ENCODE measurements around the gene FBXO42. TPM values are rescaled to one million over a fixed set of nuclear protein-coding genes. Genes with fewer than 3 reads are reported as not detected.

The FBXO42 gene
- total RNA-seq, 2 experiments from 2014 or later, result 14.3 to 14.9 TPM

GRCh38 chr1:16205891-16206546 lies 146.3 kb downstream of the FBXO42 start:
- CTCF ChIA-PET, result interaction anchor here (0.7 to 1.4 kb wide), 3 partner anchors 11 to 38 kb away, joined by 3 to 6 read pairs (median 3); no protein-coding TSS in a partner anchor
- peak overlapping the region; percentile 57 to 60 for H3K27ac ChIP-seq (ENCODE audit: low read depth in 1 of 2, low read length in 2 of 2)
- intact Hi-C loops (cut with DNase I, micrococcal nuclease), result loop anchor here (1.0 to 10.0 kb wide), 5 partner anchors 11 to 849 kb away; partner anchors contain the start of genes CPLANE2 (in 1 of the 2), NBPF1 (in 1 of the 2) and SDHB (in 1 of the 2)
- TF ChIP-seq CTCF (IDR thresholded peaks at IDR 0.05), result no peak
- peak in 1 of 14 experiments; percentile 58 for DNase-seq
- peaks cover 20% of the 10 kb centered on the region for H3K36me3 ChIP-seq (ENCODE audit: insufficient read depth, low read length)
- ATAC-seq (ENCODE audit: poor library complexity), result no peak
- H3K27me3 ChIP-seq (ENCODE audit: control insufficient read depth in 1 of 2, insufficient read depth in 2 of 2, low read length in 2 of 2), result no peaks in the 10 kb centered on the region
- Mint-ChIP-seq H3K27ac (peak overlapping the region; percentile 95), H3K4me1 (ENCODE audit: low read depth) (peaks cover 12% of the 10 kb centered on the region), H3K36me3 (ENCODE audit: low read depth) (peaks cover 26% of the 10 kb centered on the region), H3K4me3 (peak overlapping the region; percentile 93), H3K27me3 (no peaks in the 10 kb centered on the region), H3K9me3 (no peaks in the 10 kb centered on the region)
- no peaks in the 10 kb centered on the region for H3K9me3 ChIP-seq (ENCODE audit: control insufficient read depth in 1 of 2, insufficient read depth in 1 of 2, low read length in 2 of 2)
- H3K4me3 ChIP-seq (ENCODE audit: low read length), result peak overlapping the region; percentile 75
- POLR2A ChIA-PET, result interaction anchor here (0.6 to 3.4 kb wide), 7 partner anchors 11 to 161 kb away, joined by 3 to 46 read pairs (median 4); partner anchors contain the start of genes CPLANE2 and SZRD1
- H3K4me1 ChIP-seq (ENCODE audit: insufficient read depth, low read length), result peaks cover 25% of the 10 kb centered on the region

GRCh38 chr1:16205334-16205671 lies 147.0 kb downstream of the FBXO42 start:
- H3K27ac Mint-ChIP-seq, result no peak overlapping the region
- intact Hi-C loops (cut with DNase I, micrococcal nuclease), result loop anchor here (2.0 to 10.0 kb wide), 3 partner anchors 39 to 849 kb away; partner anchors contain the start of genes NBPF1 (in 1 of the 2) and SDHB (in 1 of the 2)

More at GRCh38 chr1:16205334-16205671, 147.0 kb downstream of the FBXO42 start:
- no peak overlapping the region for H3K4me3 ChIP-seq (ENCODE audit: low read length)
- no peak for ATAC-seq (ENCODE audit: poor library complexity)
- H3K27ac ChIP-seq (ENCODE audit: low read depth in 1 of 2, low read length in 2 of 2), result peak overlapping the region in 1 of 2 donors; percentile 60
- peaks cover 20% of the 10 kb centered on the region for H3K36me3 ChIP-seq (ENCODE audit: insufficient read depth, low read length)
- H3K27me3 ChIP-seq (ENCODE audit: control insufficient read depth in 1 of 2, insufficient read depth in 2 of 2, low read length in 2 of 2), result no peaks in the 10 kb centered on the region
- H3K9me3 Mint-ChIP-seq, result no peaks in the 10 kb centered on the region
- H3K4me1 Mint-ChIP-seq (ENCODE audit: low read depth), result peaks cover 12% of the 10 kb centered on the region
- TF ChIP-seq CTCF (IDR thresholded peaks at IDR 0.05), result peak; percentile 3
- peaks cover 26% of the 10 kb centered on the region for H3K36me3 Mint-ChIP-seq (ENCODE audit: low read depth)
- CTCF ChIA-PET, result interaction anchor here (1.0 to 2.3 kb wide), 4 partner anchors 12 to 132 kb away, joined by 3 to 7 read pairs (median 4); partner anchors contain the start of gene FAM131C
- peak overlapping the region; percentile 42 for H3K4me3 Mint-ChIP-seq
- H3K9me3 ChIP-seq (ENCODE audit: control insufficient read depth in 1 of 2, insufficient read depth in 1 of 2, low read length in 2 of 2), result no peaks in the 10 kb centered on the region
- H3K27me3 Mint-ChIP-seq, result no peaks in the 10 kb centered on the region
- POLR2A ChIA-PET, result interaction anchor here (0.9 to 1.0 kb wide), 2 partner anchors 11 to 12 kb away, joined by 3 read pairs; no protein-coding TSS in a partner anchor
- DNase-seq, result peak in 1 of 14 experiments; percentile 42
- peaks cover 25% of the 10 kb centered on the region for H3K4me1 ChIP-seq (ENCODE audit: insufficient read depth, low read length)

Data from CD4-positive, alpha-beta T cell (primary cell).